ENCODE data around the gene ATAD1.

ATAD1 gene

GRCh38 chr10:87827681-87828080 is 9.7 kb upstream of the ATAD1 start:
- POLR2A ChIA-PET (ENCODE audit: low non-redundant PET): interaction anchor here (0.6 kb wide), 1 partner anchor 334 kb away, joined by 3 read pairs; no protein-coding TSS in a partner anchor
- DNase-seq (ENCODE audit: low spot score): no peak
- CTCF ChIA-PET: interaction anchor here (0.7 kb wide), 1 partner anchor 288 kb away, joined by 8 read pairs; no protein-coding TSS in a partner anchor
- TF ChIP-seq, protein P1, sequence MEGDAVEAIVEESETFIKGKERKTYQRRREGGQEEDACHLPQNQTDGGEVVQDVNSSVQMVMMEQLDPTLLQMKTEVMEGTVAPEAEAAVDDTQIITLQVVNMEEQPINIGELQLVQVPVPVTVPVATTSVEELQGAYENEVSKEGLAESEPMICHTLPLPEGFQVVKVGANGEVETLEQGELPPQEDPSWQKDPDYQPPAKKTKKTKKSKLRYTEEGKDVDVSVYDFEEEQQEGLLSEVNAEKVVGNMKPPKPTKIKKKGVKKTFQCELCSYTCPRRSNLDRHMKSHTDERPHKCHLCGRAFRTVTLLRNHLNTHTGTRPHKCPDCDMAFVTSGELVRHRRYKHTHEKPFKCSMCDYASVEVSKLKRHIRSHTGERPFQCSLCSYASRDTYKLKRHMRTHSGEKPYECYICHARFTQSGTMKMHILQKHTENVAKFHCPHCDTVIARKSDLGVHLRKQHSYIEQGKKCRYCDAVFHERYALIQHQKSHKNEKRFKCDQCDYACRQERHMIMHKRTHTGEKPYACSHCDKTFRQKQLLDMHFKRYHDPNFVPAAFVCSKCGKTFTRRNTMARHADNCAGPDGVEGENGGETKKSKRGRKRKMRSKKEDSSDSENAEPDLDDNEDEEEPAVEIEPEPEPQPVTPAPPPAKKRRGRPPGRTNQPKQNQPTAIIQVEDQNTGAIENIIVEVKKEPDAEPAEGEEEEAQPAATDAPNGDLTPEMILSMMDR (conservative IDR thresholded peaks at IDR 0.05; ENCODE audit: low read depth): no peak
- H3K27ac ChIP-seq: no peak overlapping the region

DNA sequence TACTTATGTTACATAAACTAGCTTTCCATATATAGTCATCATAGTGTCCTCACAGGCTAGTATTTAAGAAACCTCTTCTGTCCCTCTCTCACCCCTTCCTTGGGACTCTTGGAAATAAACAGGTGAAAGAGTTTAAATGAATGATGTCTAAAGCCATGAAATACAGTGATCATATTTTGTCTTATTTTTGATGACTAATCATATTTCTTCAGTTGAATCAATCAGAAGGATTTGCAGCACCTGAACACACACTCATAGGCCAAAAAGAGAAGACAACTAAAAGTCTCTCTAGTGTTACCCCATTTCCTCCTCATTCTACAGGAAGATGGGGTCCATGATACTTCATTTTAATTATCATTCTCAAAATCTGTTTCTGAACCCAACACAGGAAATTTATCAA is 8.6 kb upstream of the ATAD1 start:
- TF ChIP-seq, protein P1 (conservative IDR thresholded peaks at IDR 0.05; ENCODE audit: low read depth): no peak
- no peak for DNase-seq (ENCODE audit: low spot score)
- CTCF ChIA-PET: interaction anchor here (0.6 kb wide), 1 partner anchor 723 kb away, joined by 6 read pairs; no protein-coding TSS in a partner anchor
- no peak overlapping the region for H3K27ac ChIP-seq
- POLR2A ChIA-PET (ENCODE audit: low non-redundant PET): interaction anchor here (0.6 kb wide), 1 partner anchor 1800 kb away, joined by 5 read pairs; no protein-coding TSS in a partner anchor

GRCh38 chr10:87819289-87819585 is 1.2 kb upstream of the ATAD1 start:
- ChIA-PET POLR2A (ENCODE audit: low non-redundant PET) (interaction anchor here (0.9 kb wide), 1 partner anchor 43 kb away, joined by 6 read pairs; no protein-coding TSS in a partner anchor), CTCF (interaction anchor here (0.6 to 1.9 kb wide), 4 partner anchors 11 to 570 kb away, joined by 3 to 7 read pairs (median 4); no protein-coding TSS in a partner anchor)
- TF ChIP-seq, protein P1 (conservative IDR thresholded peaks at IDR 0.05; ENCODE audit: low read depth): no peak
- DNase-seq (ENCODE audit: low spot score): no peak
- H3K27ac ChIP-seq: peak overlapping the region; percentile 90

GRCh38 chr10:87818505-87819288 is 671 bp upstream of the ATAD1 start:
- TF ChIP-seq, protein P1 (conservative IDR thresholded peaks at IDR 0.05; ENCODE audit: low read depth): peak; percentile 10; the same call in 1 of the 2 replicates
- DNase-seq (ENCODE audit: low spot score): no peak
- ChIA-PET POLR2A (ENCODE audit: low non-redundant PET) (interaction anchor here (0.8 to 0.9 kb wide), 2 partner anchors 27 to 43 kb away, joined by 4 to 6 read pairs; no protein-coding TSS in a partner anchor), CTCF (interaction anchor here (0.6 to 1.9 kb wide), 8 partner anchors 12 to 570 kb away, joined by 3 to 7 read pairs (median 4); no protein-coding TSS in a partner anchor)
- peak overlapping the region; percentile 90 for H3K27ac ChIP-seq

DNA sequence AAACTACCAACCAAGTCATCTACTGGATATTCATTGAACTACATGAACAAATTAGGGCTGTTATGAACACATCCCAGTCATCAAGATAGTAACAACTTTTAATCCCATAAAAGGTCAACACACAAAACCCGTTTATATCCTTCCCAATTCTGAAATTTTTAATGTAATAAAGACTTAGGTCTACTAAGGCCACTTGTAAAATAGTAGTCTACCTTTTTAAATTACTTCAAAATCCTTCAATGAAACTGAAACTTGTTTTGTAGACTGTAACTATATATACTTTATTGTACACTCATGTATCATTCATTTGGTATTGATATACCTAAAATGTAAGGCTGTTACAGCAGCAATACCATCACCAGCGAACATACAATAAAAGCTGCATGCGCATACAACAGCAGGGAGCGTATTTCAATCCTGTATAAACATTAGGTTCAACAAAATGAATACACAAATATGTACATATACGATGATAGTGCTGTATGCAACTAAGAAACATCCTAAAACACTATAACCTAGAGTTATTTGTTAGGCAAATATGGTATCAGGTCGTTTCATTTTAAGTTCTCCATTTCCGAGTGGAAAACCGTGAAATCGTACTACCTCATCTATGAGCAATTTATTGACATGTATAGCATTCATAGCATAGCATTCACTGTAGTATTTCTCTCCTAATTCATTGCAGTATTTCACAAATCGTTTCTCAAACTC is 973 bp downstream of the ATAD1 start:
- POLR2A ChIA-PET (ENCODE audit: low non-redundant PET): interaction anchor here (0.6 kb wide), 1 partner anchor 23 kb away, joined by 8 read pairs; no protein-coding TSS in a partner anchor
- CTCF ChIA-PET: interaction anchor here (0.5 to 1.6 kb wide), 3 partner anchors 9 to 502 kb away, joined by 3 read pairs; no protein-coding TSS in a partner anchor
- no peak for DNase-seq (ENCODE audit: low spot score)
- TF ChIP-seq, protein P1 (conservative IDR thresholded peaks at IDR 0.05; ENCODE audit: low read depth): no peak
- peak overlapping the region; percentile 90 for H3K27ac ChIP-seq
